Measurements from ENCODE around the gene ATP8A1.

The ATP8A1 gene

GRCh38 chr4:42588909-42589308, 68.0 kb downstream of the ATP8A1 start:
- H3K27ac ChIP-seq: no peak overlapping the region
- no peak for TF ChIP-seq ZFX (IDR thresholded peaks at IDR 0.05)
- no peak for TF ChIP-seq CTCF (conservative IDR thresholded peaks at IDR 0.05)

- TF ChIP-seq CTCF (conservative IDR thresholded peaks at IDR 0.05) (no peak), ZFX (IDR thresholded peaks at IDR 0.05) (no peak)
Measured at GRCh38 chr4:42586775-42587174, 70.1 kb downstream of the ATP8A1 start.

GRCh38 chr4:42579903-42580302, 77.0 kb downstream of the ATP8A1 start:
- H3K27ac ChIP-seq: no peak overlapping the region

More at GRCh38 chr4:42586775-42587174, 70.1 kb downstream of the ATP8A1 start:
- H3K27ac ChIP-seq: no peak overlapping the region

GRCh38 chr4:42578187-42578586, 78.7 kb downstream of the ATP8A1 start:
- no peak overlapping the region for H3K27ac ChIP-seq
- TF ChIP-seq CTCF (conservative IDR thresholded peaks at IDR 0.05): peak; percentile 14; the same call in 1 of the 2 replicates
- no peak for TF ChIP-seq ZFX (IDR thresholded peaks at IDR 0.05)

More at GRCh38 chr4:42579903-42580302, 77.0 kb downstream of the ATP8A1 start:
- TF ChIP-seq ZFX (IDR thresholded peaks at IDR 0.05) (no peak), CTCF (conservative IDR thresholded peaks at IDR 0.05) (no peak)

- TF ChIP-seq ZFX (IDR thresholded peaks at IDR 0.05) (no peak), CTCF (conservative IDR thresholded peaks at IDR 0.05) (no peak)
- no peak overlapping the region for H3K27ac ChIP-seq
Measured at GRCh38 chr4:42574870-42575430, 82.0 kb downstream of the ATP8A1 start.

GRCh38 chr4:42573249-42573648, 83.7 kb downstream of the ATP8A1 start:
- TF ChIP-seq CTCF (conservative IDR thresholded peaks at IDR 0.05) (no peak), ZFX (IDR thresholded peaks at IDR 0.05) (no peak)
- H3K27ac ChIP-seq: no peak overlapping the region

- TF ChIP-seq CTCF (conservative IDR thresholded peaks at IDR 0.05): no peak
Measured at GRCh38 chr4:42570221-42570620, 86.7 kb downstream of the ATP8A1 start.

More at GRCh38 chr4:42570221-42570620, 86.7 kb downstream of the ATP8A1 start:
- H3K27ac ChIP-seq: no peak overlapping the region
